HepG2 (cell line): ENCODE measurements around the gene MFSD2B. TPM values are rescaled to one million over a fixed set of nuclear protein-coding genes. Genes with fewer than 3 reads are reported as not detected.
A peak's percentile ranks its signal among the peaks of the same experiment; 100 is the strongest.

ENCODE experiments used
- EP300 ChIP-seq, 3 experiments: sonication (generic) in 1 of 3; formaldehyde crosslinking in 1 of 3; IDR thresholded peaks; 2 replicates each; pipeline versions ENCODE4 v1.5.1 to v1.6.1; 2011 to 2020; ENCODE audit warnings: low read depth in 2 of 3, low read length in 2 of 3, borderline replicate concordance in 1 of 3, improper control_type of control experiment in 1 of 3, mild to moderate bottlenecking in 1 of 3, missing genetic modification reagents in 1 of 3, moderate library complexity in 1 of 3
- HNF4A ChIP-seq: sonication (generic); formaldehyde crosslinking; IDR thresholded peaks from 2 replicates; pipeline ENCODE4 v1.4.0; 2020; ENCODE audit warnings: missing genetic modification reagents
- NCOR1 ChIP-seq: fragments of 200-600 bp; sonication (generic); IDR thresholded peaks from 2 replicates; pipeline ENCODE4 v1.7.0; 2017; ENCODE audit warnings: antibody characterized with exemption, low read length, borderline replicate concordance
- NR3C1 ChIP-seq: sonication (generic); formaldehyde crosslinking; IDR thresholded peaks from 2 replicates; pipeline ENCODE4 v1.4.0; 2020; ENCODE audit warnings: missing genetic modification reagents
- TBL1XR1 ChIP-seq: fragments of 150-350 bp; IDR thresholded peaks from 2 replicates; pipeline ENCODE4 v1.6.1; 2014; ENCODE audit warnings: borderline replicate concordance, low read length; ENCODE audit not compliant: partially characterized antibody
- ZBTB42 ChIP-seq: sonication (generic); formaldehyde crosslinking; IDR thresholded peaks from 2 replicates; pipeline ENCODE4 v1.5.0; 2020; ENCODE audit warnings: mild to moderate bottlenecking, missing genetic modification reagents
- ZNF615 ChIP-seq: sonication (generic); formaldehyde crosslinking; IDR thresholded peaks from 2 replicates; pipeline ENCODE4 v1.5.0; 2020; ENCODE audit warnings: mild to moderate bottlenecking, missing genetic modification reagents, borderline replicate concordance
- ZNF704 ChIP-seq: sonication (generic); formaldehyde crosslinking; IDR thresholded peaks from 2 replicates; pipeline ENCODE4 v1.8.1; 2023; ENCODE audit warnings: mild to moderate bottlenecking, inconsistent platforms, moderate library complexity, missing genetic modification reagents, borderline replicate concordance
- ZNF788 ChIP-seq: sonication (generic); formaldehyde crosslinking; IDR thresholded peaks from 2 replicates; pipeline ENCODE4 v1.5.0; 2020; ENCODE audit warnings: mild to moderate bottlenecking, missing genetic modification reagents, borderline replicate concordance
- polyA plus RNA-seq, 8 experiments: library from polyadenylated mRNA; depleted of rRNA in 3 of 8; stranded (reverse) in 7 of 8; unstranded in 1 of 8; fragments of >200 nt; fragmentation: Illumina TruSeq in 4 of 8; extraction: Trizol in 4 of 8; gene quantifications; 2 replicates each; pipeline versions ENCODE4 v1.2.1 to v1.2.3, GENCODE V29; 2011 to 2016; ENCODE audit warnings: low read depth in 4 of 8, missing spikeins in 1 of 8, mixed read lengths in 1 of 8; ENCODE audit not compliant: insufficient read depth in 1 of 8
- total RNA-seq, 5 experiments: library from RNA; depleted of rRNA; stranded (reverse); fragments of >200 nt; fragmentation: Illumina TruSeq; extraction: Trizol; gene quantifications; 2 replicates each; pipeline ENCODE4 v1.2.3, GENCODE V29; 2016; ENCODE audit warnings: low read depth in 1 of 5
- TF ChIP-seq, protein P1 (sequence below): sonication (generic); formaldehyde crosslinking; IDR thresholded peaks from 2 replicates; pipeline ENCODE4 v1.9.0; 2022; ENCODE audit warnings: low read depth, missing genetic modification reagents
- TF ChIP-seq, protein P2 (sequence below): sonication (generic); formaldehyde crosslinking; IDR thresholded peaks from 2 replicates; pipeline ENCODE4 v1.5.0; 2020; ENCODE audit warnings: mild to moderate bottlenecking, missing genetic modification reagents, borderline replicate concordance
- TF ChIP-seq, protein P3 (sequence below): sonication (generic); formaldehyde crosslinking; IDR thresholded peaks from 2 replicates; pipeline ENCODE4 v1.5.1; 2020; ENCODE audit warnings: missing genetic modification reagents, mild to moderate bottlenecking, borderline replicate concordance

The MFSD2B gene
- total and polyA plus RNA-seq, 2 of the 13 experiments (the other 11 are each of a cell fraction or from before 2014, with no cell fraction given) = 0.21 to 0.93 TPM

GRCh38 chr2:24015562-24016375, 5.9 kb downstream of the MFSD2B start (continued):
- TF ChIP-seq EP300 (IDR thresholded peaks at IDR 0.05; ENCODE audit: low read depth in 2 of 2, low read length in 2 of 2) (peak; percentile 25 to 81; a peak in 3 of 4 replicates), EP300 (CRISPR knock-in tag; IDR thresholded peaks at IDR 0.05; ENCODE audit: borderline replicate concordance) (peak; percentile 77), NR3C1 (CRISPR knock-in tag) (no peak), ZNF788 (CRISPR knock-in tag) (peak; percentile 89; the same call in 1 of the 2 replicates), ZBTB42 (CRISPR knock-in tag) (0 out of 2 replicates have a peak, but pooled peaks have one; percentile 31), NCOR1 (peak; percentile 36; the same call in 1 of the 2 replicates), TBL1XR1 (no peak), ZNF615 (CRISPR knock-in tag) (peak; percentile 94; the same call in 1 of the 2 replicates), HNF4A (CRISPR knock-in tag) (peak; percentile 26; the same call in 1 of the 2 replicates), ZNF704 (0 out of 2 replicates have a peak, but pooled peaks have one; percentile 5)
- TF ChIP-seq, protein P1, sequence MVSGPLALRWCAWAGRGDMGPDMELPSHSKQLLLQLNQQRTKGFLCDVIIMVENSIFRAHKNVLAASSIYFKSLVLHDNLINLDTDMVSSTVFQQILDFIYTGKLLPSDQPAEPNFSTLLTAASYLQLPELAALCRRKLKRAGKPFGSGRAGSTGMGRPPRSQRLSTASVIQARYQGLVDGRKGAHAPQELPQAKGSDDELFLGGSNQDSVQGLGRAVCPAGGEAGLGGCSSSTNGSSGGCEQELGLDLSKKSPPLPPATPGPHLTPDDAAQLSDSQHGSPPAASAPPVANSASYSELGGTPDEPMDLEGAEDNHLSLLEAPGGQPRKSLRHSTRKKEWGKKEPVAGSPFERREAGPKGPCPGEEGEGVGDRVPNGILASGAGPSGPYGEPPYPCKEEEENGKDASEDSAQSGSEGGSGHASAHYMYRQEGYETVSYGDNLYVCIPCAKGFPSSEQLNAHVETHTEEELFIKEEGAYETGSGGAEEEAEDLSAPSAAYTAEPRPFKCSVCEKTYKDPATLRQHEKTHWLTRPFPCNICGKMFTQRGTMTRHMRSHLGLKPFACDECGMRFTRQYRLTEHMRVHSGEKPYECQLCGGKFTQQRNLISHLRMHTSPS (CRISPR knock-in tag) = peak; percentile 65; the same call in 1 of the 2 replicates
- TF ChIP-seq, protein P2, sequence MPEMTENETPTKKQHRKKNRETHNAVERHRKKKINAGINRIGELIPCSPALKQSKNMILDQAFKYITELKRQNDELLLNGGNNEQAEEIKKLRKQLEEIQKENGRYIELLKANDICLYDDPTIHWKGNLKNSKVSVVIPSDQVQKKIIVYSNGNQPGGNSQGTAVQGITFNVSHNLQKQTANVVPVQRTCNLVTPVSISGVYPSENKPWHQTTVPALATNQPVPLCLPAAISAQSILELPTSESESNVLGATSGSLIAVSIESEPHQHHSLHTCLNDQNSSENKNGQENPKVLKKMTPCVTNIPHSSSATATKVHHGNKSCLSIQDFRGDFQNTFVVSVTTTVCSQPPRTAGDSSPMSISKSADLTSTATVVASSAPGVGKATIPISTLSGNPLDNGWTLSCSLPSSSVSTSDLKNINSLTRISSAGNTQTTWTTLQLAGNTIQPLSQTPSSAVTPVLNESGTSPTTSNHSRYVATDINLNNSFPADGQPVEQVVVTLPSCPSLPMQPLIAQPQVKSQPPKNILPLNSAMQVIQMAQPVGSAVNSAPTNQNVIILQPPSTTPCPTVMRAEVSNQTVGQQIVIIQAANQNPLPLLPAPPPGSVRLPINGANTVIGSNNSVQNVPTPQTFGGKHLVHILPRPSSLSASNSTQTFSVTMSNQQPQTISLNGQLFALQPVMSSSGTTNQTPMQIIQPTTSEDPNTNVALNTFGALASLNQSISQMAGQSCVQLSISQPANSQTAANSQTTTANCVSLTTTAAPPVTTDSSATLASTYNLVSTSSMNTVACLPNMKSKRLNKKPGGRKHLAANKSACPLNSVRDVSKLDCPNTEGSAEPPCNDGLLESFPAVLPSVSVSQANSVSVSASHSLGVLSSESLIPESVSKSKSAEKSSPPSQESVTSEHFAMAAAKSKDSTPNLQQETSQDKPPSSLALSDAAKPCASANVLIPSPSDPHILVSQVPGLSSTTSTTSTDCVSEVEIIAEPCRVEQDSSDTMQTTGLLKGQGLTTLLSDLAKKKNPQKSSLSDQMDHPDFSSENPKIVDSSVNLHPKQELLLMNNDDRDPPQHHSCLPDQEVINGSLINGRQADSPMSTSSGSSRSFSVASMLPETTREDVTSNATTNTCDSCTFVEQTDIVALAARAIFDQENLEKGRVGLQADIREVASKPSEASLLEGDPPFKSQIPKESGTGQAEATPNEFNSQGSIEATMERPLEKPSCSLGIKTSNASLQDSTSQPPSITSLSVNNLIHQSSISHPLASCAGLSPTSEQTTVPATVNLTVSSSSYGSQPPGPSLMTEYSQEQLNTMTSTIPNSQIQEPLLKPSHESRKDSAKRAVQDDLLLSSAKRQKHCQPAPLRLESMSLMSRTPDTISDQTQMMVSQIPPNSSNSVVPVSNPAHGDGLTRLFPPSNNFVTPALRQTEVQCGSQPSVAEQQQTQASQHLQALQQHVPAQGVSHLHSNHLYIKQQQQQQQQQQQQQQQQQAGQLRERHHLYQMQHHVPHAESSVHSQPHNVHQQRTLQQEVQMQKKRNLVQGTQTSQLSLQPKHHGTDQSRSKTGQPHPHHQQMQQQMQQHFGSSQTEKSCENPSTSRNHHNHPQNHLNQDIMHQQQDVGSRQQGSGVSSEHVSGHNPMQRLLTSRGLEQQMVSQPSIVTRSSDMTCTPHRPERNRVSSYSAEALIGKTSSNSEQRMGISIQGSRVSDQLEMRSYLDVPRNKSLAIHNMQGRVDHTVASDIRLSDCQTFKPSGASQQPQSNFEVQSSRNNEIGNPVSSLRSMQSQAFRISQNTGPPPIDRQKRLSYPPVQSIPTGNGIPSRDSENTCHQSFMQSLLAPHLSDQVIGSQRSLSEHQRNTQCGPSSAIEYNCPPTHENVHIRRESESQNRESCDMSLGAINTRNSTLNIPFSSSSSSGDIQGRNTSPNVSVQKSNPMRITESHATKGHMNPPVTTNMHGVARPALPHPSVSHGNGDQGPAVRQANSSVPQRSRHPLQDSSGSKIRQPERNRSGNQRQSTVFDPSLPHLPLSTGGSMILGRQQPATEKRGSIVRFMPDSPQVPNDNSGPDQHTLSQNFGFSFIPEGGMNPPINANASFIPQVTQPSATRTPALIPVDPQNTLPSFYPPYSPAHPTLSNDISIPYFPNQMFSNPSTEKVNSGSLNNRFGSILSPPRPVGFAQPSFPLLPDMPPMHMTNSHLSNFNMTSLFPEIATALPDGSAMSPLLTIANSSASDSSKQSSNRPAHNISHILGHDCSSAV = no peak
- TF ChIP-seq, protein P3, sequence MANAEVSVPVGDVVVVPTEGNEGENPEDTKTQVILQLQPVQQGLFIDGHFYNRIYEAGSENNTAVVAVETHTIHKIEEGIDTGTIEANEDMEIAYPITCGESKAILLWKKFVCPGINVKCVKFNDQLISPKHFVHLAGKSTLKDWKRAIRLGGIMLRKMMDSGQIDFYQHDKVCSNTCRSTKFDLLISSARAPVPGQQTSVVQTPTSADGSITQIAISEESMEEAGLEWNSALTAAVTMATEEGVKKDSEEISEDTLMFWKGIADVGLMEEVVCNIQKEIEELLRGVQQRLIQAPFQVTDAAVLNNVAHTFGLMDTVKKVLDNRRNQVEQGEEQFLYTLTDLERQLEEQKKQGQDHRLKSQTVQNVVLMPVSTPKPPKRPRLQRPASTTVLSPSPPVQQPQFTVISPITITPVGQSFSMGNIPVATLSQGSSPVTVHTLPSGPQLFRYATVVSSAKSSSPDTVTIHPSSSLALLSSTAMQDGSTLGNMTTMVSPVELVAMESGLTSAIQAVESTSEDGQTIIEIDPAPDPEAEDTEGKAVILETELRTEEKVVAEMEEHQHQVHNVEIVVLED = peak; percentile 33; the same call in 1 of the 2 replicates
